GM18511 (cell line): Measurements from ENCODE around the gene ZFP64.
"Not testable (repeated sequence)": the region's sequence is repeated elsewhere in the genome, so short reads cannot be mapped to it uniquely, and the experiment has no call there.

Experiments used
- ATAC-seq: cut with Tn5 transposase; IDR thresholded peaks from one replicate; pipeline ENCODE4 v1.9.1; 2021; ENCODE audit warnings: mild to moderate bottlenecking, moderate library complexity; ENCODE audit not compliant: unreplicated experiment

The ZFP64 gene

DNA sequence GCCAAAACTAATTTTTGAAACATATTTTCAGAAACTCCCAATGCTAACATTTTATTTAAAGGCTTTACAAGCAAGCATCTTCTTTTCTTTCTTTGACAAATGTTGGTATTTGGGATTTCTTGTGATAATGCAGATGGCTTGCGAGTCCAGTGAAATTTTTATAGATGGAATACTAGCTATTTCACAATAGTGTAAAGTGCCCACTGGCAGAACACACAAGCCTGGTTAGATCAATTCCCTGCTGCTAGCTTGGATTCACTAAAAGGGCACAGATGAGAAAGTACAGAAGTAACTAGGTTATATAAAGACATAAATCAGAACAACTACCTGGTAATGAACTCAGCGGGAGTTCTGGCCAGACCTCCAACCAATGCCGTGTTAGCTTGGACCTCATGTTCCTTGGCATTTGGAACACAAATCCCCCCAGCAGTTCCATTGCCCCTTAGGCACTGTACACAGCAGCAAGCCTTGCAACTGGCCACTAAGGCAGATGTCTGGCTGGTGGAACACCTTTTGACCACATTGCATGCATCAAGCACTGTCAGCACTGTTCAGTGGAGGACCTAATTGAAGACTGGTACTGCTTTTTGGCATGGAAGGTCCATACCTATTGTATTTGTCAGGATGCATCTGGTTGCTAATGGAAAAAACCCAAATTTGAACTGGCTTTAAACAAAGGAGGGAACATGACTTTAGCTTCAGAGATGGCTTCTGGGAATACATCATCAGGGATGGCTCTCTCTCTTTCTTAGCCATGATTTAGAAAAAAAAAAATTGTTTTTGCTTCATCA is 15.6 kb upstream of the ZFP64 start:
- ATAC-seq, result no peak

DNA sequence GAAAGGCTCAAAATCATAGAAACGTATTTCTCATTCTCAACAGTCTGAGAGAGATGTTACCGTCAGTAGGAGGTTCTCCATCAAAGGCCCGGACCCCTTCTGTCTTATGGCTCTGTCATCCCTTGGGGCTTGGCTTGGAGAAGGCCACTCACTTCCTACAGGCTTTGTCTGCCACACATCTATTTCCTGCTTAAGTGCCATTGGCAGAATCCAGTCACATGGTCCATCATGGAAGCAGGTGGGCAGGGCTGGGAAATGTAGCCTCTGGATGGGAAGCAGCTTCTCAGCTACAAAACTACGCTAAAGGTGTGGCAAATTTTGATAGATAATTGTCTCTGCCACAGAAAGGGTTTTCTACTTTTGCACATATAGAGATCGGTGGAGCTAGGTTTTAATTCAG is 12.6 kb upstream of the ZFP64 start:
- ATAC-seq, result no peak

DNA sequence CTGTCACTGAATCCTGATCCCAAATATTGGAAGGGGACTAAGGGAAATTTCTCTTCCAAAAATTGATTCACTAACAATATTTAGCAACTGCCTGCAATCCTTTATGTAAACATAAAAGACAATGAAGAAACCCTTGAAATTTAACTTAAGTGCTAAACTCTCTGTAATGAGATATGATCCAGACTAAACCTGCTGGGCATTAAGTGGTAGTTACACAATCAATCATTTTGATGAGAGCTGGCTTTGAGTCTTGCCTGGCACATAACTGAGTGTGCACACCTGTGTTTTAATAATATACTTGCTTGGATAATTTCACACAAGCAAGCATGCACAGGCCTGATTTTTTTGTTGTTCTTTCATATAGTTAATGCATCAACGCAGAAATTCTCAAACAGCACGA is 9.8 kb upstream of the ZFP64 start:
- no peak for ATAC-seq

DNA sequence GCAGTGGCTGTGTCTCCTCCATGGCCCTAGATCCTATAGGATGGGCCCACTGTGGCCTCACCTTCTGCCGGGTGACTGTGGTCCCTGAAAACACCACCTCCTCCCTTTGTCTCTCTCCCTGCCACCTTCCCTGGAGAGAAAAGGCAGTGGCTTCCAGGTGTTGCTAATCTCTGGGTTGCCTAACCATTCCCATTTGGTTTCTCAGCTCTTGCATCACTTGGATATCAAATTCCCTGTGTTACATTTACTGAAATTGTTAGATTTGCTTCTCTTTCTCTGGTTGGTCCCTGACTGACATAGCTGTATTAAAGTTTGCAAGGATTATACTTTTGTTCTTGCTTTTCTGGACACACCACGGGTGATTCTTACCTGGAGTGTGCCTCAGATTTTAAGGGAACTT is 9.3 kb upstream of the ZFP64 start:
- no peak for ATAC-seq

DNA sequence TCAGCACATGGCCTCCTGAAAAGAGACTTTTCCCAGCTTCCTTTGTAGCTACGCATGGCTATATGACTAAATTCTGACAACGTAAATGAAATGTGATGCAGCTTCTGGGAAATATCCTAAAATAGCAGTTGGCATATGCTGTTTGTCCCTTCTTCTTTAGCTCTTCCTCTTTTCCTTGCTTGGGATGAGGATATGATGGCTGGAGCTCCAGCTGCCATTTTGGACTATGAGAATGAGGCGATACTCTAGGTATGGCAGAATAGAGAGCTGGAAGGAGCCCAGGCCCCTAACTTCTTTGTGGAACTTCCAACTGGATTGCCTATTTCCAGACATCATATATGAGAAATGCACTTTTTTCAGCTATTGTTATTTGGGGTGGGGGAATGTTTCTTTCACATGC is 5.3 kb upstream of the ZFP64 start:
- no peak for ATAC-seq

DNA sequence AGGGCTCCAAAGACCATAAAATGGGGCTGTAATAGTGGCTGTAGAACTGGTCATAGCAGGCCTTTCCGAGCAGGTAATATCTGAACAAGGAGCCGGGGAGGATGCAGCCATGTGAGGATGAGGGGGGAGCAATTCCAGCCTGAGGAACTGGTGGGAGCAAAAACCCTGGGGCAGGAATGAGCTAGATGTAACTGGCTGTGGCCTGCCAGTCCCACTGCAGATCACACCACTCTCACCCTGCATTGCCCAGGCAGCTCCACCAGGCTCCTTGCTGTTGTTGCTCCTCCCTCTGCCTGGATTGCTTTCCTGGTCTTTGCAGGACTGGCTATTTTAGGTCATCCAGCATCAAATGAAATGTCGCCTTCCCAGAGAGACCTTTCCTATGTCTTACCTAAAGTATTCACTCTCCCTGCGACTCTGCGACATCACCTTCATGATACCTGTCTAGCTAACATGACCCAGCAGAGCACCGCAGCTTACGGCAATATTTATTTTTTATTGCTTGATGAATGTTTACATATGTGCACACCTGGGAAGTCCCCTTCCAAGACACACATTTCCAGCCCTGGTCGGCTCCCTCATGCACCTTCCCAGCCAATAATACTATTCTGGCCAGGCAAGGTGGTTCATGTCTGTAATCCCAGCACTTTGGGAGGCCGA is 2.4 kb upstream of the ZFP64 start:
- ATAC-seq, result no peak

DNA sequence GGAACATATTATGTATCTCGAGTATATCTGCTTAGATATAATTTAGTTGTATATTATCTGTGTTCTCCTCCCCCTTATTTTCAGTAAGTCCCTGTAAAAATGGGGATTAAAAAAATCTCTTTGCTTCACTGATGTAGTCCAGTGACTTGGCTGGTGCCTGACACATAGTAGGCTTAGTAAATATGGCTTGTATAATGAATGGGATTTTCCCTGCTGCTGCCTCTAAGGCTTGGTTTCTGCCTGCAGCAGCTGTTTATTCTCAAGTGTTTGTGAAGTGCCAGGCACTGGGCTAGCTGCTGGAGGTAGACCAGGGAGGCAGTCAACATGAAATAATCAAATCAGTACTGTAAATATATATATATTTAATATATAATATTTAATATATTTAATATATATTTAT is 1.6 kb upstream of the ZFP64 start:
- ATAC-seq, result no peak

DNA sequence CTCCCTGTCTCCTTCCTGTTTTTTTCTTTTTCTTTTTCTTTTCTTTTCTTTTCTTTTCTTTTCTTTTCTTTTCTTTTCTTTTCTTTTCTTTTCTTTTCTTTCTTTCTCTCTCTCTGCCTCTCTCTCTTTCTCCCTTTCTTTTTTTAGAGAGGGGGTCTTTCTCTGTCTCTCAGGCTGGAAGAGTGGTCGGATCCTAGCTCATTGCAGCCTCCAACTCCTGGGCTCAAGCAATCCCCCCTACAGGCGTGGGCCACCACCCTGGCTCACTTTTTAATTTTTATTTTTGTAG is 1.1 kb upstream of the ZFP64 start:
- ATAC-seq, result not testable (repeated sequence)

DNA sequence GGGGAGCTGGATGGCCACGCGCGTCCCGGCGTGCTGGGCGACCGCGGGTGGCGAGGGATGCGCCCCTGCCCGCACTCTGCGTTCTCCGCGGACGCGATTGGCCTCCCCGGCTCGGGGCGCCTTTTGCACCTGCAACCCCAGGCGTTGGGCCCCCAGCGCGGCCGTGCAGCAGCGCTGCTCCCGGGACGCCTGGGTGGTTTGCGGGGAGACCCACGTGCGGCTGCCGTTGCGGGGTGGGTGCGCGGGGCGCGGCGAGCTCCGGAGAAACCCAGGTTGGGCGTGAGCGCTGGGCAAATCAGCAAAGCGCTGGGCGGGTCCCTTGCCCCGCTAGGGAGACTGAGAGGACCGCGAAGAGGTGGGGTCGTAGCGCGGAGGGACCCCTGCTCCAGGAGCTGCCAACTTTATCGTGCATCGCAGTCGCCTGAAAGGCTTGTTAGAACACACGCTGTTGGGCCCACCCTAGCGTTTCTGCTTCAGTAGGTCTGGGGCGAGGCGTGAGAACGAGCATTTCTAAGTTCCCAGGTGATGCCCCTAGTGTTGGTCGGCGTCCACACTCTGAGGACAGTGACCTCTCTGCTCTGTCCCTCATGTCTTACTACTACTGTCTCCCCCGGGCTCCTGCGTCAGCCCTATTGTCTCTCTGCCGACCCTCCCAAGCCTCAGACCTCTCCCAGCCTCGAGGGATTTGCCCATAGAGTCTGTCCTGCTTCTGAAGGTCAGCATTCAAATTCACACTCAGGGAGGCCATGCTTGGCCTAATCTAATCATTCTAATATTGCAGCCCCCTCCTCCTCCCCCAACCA is 538 bp upstream of the ZFP64 start:
- peak; percentile 51 for ATAC-seq

DNA sequence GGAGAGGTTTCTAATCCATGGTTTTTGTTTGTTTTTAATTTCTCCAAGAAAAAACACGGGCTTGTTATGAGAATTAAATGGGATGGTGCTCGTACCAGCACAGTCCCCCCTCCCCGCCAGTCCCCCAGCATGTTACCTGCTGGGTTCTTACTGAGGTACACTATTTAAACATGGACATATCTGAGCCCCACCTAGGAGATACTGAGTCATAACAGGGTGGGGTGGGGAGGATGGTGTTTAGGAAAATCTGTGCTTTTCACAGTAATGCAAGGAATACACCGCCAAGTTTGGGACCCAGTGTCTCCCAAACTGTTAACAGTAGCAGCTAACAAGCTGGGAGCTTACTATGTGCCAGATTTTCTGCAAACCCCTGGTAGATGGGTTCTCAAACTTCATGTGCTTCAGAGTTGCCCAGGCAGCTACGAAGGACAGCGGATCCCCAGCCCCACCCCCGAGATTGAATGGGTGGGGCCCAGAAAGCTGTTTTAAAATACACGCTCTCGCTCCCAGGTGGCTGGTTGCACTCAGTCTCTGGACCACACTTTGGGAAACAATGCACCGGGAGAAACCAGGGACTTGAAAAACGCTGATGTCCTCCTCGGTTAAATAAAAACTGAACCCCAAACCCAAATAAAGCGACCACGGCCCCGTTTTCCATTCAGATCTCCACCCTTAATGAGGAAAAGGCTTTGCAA is 995 bp downstream of the ZFP64 start:
- ATAC-seq, result peak; percentile 52

DNA sequence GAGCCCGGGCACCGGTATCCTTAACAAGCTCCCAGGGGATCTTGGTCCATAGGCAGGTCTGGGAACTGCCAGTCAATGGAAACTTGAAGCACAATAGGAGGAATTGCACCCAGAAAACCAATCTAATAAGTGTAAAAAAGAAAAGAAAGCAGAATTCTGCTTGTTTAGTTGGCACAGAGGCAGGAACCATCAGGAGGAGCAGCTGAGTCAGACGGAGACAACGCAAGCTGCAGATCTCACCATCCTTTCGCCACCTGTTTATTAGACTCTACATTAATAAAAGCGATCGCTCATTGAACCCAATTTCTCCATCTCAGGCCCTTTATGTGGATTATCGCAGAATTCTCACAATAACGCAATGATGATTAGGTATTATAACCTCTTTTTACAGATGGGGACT is 9.8 kb downstream of the ZFP64 start:
- ATAC-seq, result no peak

DNA sequence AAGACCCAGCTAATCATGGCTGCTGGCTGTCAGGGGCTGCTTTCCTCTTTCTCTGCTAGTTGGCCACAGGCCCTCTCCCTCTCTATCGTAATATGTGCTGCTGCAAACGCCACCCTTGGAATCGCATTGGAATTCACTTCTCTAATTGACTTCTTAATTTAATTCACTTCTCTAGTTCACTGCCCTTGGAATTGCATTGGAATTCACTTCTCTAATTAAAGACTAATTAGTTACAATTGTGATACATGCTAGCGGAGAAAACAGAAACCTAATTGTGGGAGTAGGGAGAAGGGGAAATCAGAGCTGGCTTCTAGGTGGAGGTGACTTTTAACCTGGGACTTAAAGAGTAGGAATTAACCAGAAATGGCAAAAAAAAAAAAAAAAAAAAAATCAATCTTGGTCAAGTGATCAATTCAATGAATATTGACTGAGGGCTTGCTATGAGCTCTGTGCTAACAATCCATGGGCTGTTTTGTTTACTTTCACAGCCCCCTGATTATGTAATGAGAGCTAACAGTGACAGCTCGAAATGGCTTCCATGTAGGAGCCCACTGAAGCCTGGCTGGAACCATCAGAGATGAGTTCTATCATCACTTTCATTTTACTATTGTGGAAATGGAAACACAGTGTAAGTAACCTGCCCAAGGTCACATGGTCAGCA is 11.3 kb downstream of the ZFP64 start:
- ATAC-seq, result no peak

DNA sequence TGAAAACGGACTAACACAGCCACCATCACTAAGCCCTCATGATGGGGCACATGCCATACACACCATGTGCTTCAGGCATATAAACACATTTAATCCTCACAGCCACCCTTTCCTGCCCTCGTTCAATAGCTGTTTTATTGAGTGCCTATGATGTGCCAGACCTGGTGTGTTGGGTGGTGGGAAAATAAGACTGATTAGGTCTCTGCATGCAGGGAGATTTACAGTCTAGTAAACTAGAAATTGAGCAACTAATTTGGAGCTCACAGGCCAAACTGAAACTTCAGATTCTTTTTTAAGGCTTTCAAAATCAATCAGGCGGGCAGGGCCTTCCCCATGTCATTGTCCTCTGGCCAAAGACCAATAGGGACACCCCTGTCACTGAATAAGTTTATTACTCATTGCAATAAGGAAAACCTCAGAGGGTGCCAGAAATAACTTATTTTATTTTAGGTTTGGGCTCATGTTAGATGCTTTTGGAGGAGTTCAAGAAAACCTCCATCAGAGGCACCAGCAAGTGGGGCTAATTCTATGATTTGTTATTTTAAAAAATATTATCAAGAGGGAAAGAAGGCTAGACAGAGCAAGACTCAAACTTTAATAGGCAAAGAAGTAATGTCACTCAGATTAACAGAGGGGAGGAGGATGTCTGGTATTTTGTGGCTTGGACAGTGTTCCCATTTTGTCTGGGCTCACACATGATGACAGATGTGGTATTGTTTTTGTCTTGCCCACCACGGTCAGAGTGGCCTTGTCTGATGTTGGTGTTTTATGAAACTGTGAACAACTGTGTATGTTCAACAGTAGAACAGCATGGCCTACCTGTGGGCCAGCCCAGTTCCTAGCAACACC is 12.0 kb downstream of the ZFP64 start:
- peak; percentile 92 for ATAC-seq

DNA sequence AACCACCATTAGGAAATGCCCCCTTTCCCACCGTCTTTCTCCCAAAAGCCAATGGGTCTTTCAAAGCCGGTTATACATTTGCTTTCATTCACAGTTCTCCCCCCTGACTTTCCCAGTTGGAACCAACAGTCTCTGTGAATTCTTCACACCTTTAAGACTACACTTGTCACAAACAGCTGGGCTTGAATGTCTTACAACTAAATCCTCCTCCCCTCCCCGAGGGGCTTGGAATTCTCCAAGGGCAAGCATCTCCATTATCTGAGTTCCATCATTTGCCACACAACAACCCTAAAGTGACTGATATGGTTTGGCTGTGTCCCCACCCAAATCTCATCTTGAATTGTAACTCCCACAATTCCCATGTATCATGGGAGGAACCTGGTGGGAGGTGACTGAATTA is 12.9 kb downstream of the ZFP64 start:
- ATAC-seq, result no peak

DNA sequence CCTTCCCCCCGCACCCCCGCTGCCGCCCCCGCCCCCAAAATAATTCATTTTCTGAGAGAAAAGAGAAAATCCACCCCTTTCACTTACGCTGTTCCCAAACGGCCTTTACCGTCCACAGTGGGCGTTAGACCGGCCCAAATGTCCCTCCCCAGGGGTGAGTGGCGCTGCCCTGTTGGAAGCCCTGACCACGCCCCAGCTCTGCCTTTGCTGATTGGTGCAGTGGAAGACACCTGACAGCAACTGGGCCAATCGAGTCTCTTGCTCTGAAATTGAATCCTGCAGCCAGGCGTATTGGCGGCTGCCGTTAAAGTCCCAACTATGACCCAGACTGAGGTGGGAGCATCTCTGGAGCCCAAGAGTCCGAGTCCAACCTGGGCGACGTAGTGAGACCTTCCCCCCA is 15.7 kb downstream of the ZFP64 start:
- no peak for ATAC-seq

DNA sequence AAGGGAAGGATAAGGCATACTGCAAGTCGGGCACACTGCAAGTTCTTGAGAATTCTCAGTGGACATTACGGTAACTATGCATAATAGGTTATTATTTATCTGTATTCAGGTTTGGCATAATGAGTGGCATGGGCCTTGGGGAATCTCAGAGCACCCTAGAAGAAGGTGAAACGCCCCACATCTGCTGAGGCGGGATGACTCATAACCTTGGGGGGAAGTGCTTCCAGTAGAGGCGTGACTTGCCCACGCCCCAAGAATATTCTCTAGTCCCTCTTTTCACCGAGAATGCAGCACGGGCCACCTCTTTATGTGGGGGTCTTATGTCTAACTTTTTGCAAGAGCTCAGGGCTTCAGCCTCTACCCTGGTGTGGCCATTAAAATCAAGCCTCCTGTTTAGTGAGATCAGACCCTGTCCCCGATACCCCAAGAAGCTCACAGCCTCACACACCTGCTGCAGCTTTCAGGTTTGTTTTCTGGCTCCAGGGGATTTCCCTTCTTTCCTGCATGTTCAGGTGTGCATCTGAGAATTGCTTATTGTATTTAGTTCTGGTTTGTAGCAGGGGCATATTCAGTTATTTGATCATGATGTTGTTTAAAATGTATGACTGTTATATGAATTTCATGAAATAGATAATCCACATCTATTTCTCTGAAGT is 19.1 kb downstream of the ZFP64 start:
- peak; percentile 95 for ATAC-seq

DNA sequence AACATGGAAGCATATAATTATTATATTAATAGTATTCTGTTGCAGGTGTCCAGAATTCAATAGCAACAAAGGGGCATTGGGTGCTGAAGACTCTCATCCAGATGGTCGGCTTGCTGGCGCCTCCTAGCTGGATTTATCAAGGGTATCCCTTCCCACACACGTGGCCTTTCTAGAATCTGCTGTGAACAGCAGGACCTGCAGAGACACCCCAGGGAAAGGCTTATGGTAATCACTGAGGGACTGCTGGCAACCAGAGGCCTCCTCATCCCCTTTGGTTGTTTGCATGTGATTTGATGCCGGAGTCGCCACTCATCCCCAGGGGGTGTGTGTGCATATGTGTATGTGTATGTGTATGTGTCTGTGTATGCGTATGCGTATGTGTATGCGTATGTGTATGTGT is 20.6 kb downstream of the ZFP64 start:
- ATAC-seq, result no peak

DNA sequence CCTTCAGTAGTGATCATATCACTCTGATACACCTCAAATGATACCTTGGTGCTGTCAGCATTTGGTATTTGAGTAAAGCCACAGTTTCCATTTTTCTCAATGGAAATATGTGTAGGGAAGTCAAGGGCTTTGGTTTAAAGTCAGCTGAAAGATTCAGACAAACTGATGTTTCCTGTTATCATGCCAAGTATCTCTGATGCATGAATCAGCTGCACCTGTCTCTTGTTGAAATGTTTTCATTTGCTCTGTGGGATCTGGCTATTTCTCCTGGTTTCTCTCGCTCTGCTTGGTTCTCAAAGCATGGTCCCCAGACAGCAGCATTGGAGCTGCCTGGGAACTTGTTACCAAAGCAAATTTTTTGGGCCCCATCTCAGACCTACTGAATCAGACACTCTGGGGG is 23.5 kb downstream of the ZFP64 start:
- ATAC-seq, result no peak

DNA sequence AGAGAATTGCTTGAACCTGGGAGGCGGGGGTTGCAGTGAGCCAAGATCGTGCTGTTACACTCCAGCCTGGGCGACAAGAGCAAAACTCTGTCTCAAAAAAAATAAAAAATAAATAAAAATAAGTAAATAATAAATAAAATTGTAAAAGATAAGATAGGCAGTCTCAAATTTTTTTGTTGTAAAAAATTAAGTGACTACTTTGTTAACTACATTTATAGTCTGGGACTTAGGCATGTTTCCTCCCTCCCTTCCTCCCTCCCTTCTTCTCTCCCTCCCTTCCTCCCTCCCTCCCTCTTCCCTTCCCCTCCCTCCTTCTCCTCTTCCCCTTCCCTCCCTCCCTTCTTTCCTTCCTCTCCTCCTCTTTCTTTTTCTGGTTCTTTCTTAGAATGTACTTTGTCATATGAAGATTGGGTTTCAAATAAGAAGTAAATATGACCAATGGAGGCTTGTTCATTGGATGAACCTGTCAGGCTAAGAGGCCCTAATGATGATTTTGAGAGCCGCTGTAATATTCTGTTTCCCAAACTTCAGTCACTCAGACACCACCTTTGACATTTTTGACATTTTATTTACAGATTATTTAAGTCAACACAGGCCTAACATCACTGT is 24.2 kb downstream of the ZFP64 start:
- ATAC-seq, result no peak
